H1 (cell line): ENCODE results near the gene TMEM204. TPM values are rescaled to one million over a fixed set of nuclear protein-coding genes. Genes with fewer than 3 reads are reported as not detected.

ENCODE experiments used
- CTCF ChIA-PET: fragments of 300-600 bp; sonication (Branson Sonifier 250); formaldehyde crosslinking; loops from one replicate; lab custom pipeline; 2021; ENCODE audit not compliant: partially characterized antibody; lab: Charles Lee
- POLR2A ChIA-PET: fragments of 300-600 bp; sonication (Branson Sonifier 250); formaldehyde crosslinking; loops from one replicate; lab custom pipeline; 2021; ENCODE audit warnings: inconsistent platforms; ENCODE audit not compliant: partially characterized antibody; lab: Charles Lee
- DNase-seq, 2 experiments: peaks; one replicate each; pipeline versions ENCODE4 v3.0.0 to v3.0.0-alpha.2; 2010 to 2022; ENCODE audit warnings: low spot score in 2 of 2, low read depth in 1 of 2, mixed read lengths in 1 of 2
- FAIRE-seq: peaks from 2 replicates; lab custom pipeline; 2011; peaks lifted over from hg19 to GRCh38; lab: Jason Lieb, UNC
- H2AFZ ChIP-seq: 2 replicates; pipeline ENCODE4 v1.8.1; 2012; ENCODE audit warnings: low read length, inconsistent platforms
- H2AK5ac ChIP-seq: 2 replicates; pipeline ENCODE4 v1.6.1; 2013; ENCODE audit warnings: low read depth, low read length
- H2BK120ac ChIP-seq: replicated peaks from 2 replicates; pipeline ENCODE3; 2013; ENCODE audit warnings: low read depth, low read length, inconsistent platforms
- H2BK12ac ChIP-seq: 2 replicates; pipeline ENCODE4 v1.6.1; 2013; ENCODE audit warnings: low read depth, low read length
- H2BK15ac ChIP-seq: 2 replicates; pipeline ENCODE4 v1.6.1; 2013; ENCODE audit warnings: low read length
- H2BK20ac ChIP-seq: 2 replicates; pipeline ENCODE4 v1.6.1; 2013; ENCODE audit warnings: low read length
- H2BK5ac ChIP-seq: 2 replicates; pipeline ENCODE4 v1.6.1; 2013; ENCODE audit warnings: low read depth, low read length
- H3K14ac ChIP-seq: 2 replicates; pipeline ENCODE4 v1.6.1; 2013; ENCODE audit warnings: inconsistent platforms; ENCODE audit not compliant: insufficient read length
- H3K18ac ChIP-seq: 2 replicates; pipeline ENCODE4 v1.6.1; 2013; ENCODE audit warnings: low read length; ENCODE audit errors: extremely low read depth
- H3K23ac ChIP-seq: 2 replicates; pipeline ENCODE4 v1.6.1; 2013; ENCODE audit warnings: inconsistent platforms; ENCODE audit not compliant: insufficient read length
- H3K23me2 ChIP-seq: 2 replicates; pipeline ENCODE4 v1.6.1; 2013; ENCODE audit warnings: low read depth, low read length
- H3K27ac ChIP-seq: 2 replicates; pipeline ENCODE4 v1.6.1; 2011; ENCODE audit warnings: low read depth, low read length, inconsistent platforms
- H3K27me3 ChIP-seq, 4 experiments: replicated peaks in 1 of 4; 1 replicate in 1 of 4; 2 replicates in 3 of 4; pipeline versions ENCODE4 v1.6.1 to v1.8.1; 2011 to 2013; ENCODE audit warnings: low read length in 3 of 4, mild to moderate bottlenecking in 3 of 4, inconsistent platforms in 2 of 4, mixed read lengths in 2 of 4, moderate library complexity in 1 of 4; ENCODE audit not compliant: control insufficient read depth in 3 of 4, insufficient read depth in 3 of 4; ENCODE audit errors: extremely low read depth in 1 of 4
- H3K36me3 ChIP-seq, 4 experiments: 2 replicates each; pipeline versions ENCODE4 v1.6.1 to v1.8.1; 2011 to 2013; ENCODE audit warnings: mild to moderate bottlenecking in 4 of 4, low read length in 3 of 4, moderate library complexity in 2 of 4, control low read depth in 1 of 4, inconsistent platforms in 1 of 4; ENCODE audit not compliant: insufficient read depth in 4 of 4, control insufficient read depth in 2 of 4
- H3K4ac ChIP-seq: replicated peaks from 2 replicates; pipeline ENCODE3; 2013; ENCODE audit warnings: low read length, low read depth, mixed read lengths, inconsistent platforms; ENCODE audit not compliant: insufficient read length
- H3K4me1 ChIP-seq, 4 experiments: replicated peaks in 1 of 4; 1 replicate in 1 of 4; 2 replicates in 3 of 4; pipeline versions ENCODE4 v1.6.1 to v1.8.1; 2011 to 2013; ENCODE audit warnings: low read length in 3 of 4, inconsistent platforms in 2 of 4, mixed read lengths in 1 of 4; ENCODE audit not compliant: insufficient read depth in 4 of 4, control insufficient read depth in 3 of 4
- H3K4me2 ChIP-seq, 2 experiments: 2 replicates each; pipeline versions ENCODE4 v1.6.1 to v1.8.1; 2011 to 2013; ENCODE audit warnings: low read depth in 2 of 2, low read length in 2 of 2, control low read depth in 1 of 2, inconsistent platforms in 1 of 2, mild to moderate bottlenecking in 1 of 2; ENCODE audit not compliant: insufficient read depth in 1 of 2
- H3K4me3 ChIP-seq, 4 experiments: fragments of 200-600, 300-600 bp in 1 of 4; sonication (generic), shearing (Covaris generic), sonication (Bioruptor Twin) in 1 of 4; 2 replicates each; pipeline versions ENCODE4 v1.5.1 to v1.8.1; 2011 to 2016; ENCODE audit warnings: low read length in 4 of 4, low read depth in 3 of 4, control low read depth in 2 of 4, inconsistent platforms in 2 of 4, mild to moderate bottlenecking in 2 of 4, mixed read lengths in 1 of 4, moderate library complexity in 1 of 4; ENCODE audit not compliant: insufficient read depth in 2 of 4; ENCODE audit errors: extremely low read depth in 1 of 4
- H3K56ac ChIP-seq: replicated peaks from 2 replicates; pipeline ENCODE3; 2013; ENCODE audit warnings: low read depth, mild to moderate bottlenecking, mixed read lengths, low read length, inconsistent platforms; ENCODE audit not compliant: insufficient read length
- H3K79me1 ChIP-seq: 2 replicates; pipeline ENCODE4 v1.6.1; 2013; ENCODE audit warnings: low read depth, low read length, control low read depth
- H3K79me2 ChIP-seq, 2 experiments: 2 replicates each; pipeline versions ENCODE4 v1.6.1 to v1.8.1; 2012 to 2013; ENCODE audit warnings: low read length in 2 of 2, mild to moderate bottlenecking in 2 of 2, inconsistent platforms in 1 of 2; ENCODE audit not compliant: insufficient read depth in 2 of 2, control insufficient read depth in 1 of 2
- H3K9ac ChIP-seq, 4 experiments: replicated peaks in 1 of 4; 1 replicate in 1 of 4; 2 replicates in 3 of 4; pipeline versions ENCODE4 v1.6.1 to v1.8.1; 2011 to 2013; ENCODE audit warnings: low read depth in 3 of 4, low read length in 3 of 4, control low read depth in 2 of 4, mild to moderate bottlenecking in 2 of 4, moderate library complexity in 2 of 4, inconsistent platforms in 1 of 4; ENCODE audit errors: extremely low read depth in 1 of 4
- H3K9me3 ChIP-seq, 2 experiments: 2 replicates each; pipeline versions ENCODE4 v1.6.1 to v1.8.1; 2012 to 2013; ENCODE audit warnings: mild to moderate bottlenecking in 2 of 2, moderate library complexity in 2 of 2, control low read depth in 1 of 2, inconsistent platforms in 1 of 2, low read depth in 1 of 2, low read length in 1 of 2, mixed read lengths in 1 of 2; ENCODE audit not compliant: insufficient read depth in 2 of 2
- H4K20me1 ChIP-seq, 2 experiments: replicated peaks in 1 of 2; 2 replicates each; pipeline versions ENCODE3 to v1.8.1; 2011 to 2013; ENCODE audit warnings: inconsistent platforms in 2 of 2, low read length in 2 of 2, mild to moderate bottlenecking in 1 of 2; ENCODE audit not compliant: insufficient read depth in 2 of 2, control insufficient read depth in 1 of 2
- H4K5ac ChIP-seq: 2 replicates; pipeline ENCODE4 v1.6.1; 2013; ENCODE audit warnings: low read length, low read depth, mixed read lengths, inconsistent platforms; ENCODE audit not compliant: insufficient read length
- H4K8ac ChIP-seq: 2 replicates; pipeline ENCODE4 v1.8.0; 2013; ENCODE audit warnings: mild to moderate bottlenecking, moderate library complexity, low read length, inconsistent platforms; ENCODE audit not compliant: insufficient read depth; ENCODE audit errors: extremely low read depth
- H4K91ac ChIP-seq: replicated peaks from 2 replicates; pipeline ENCODE3; 2013; ENCODE audit warnings: low read length, mixed read lengths, inconsistent platforms; ENCODE audit not compliant: insufficient read length
- ATF2 ChIP-seq: IDR thresholded peaks from 2 replicates; pipeline ENCODE4 v1.6.1; 2012; ENCODE audit warnings: low read length, inconsistent platforms
- CTBP2 ChIP-seq: IDR thresholded peaks from 2 replicates; pipeline ENCODE4 v1.7.0; 2011; ENCODE audit warnings: borderline replicate concordance, mild to moderate bottlenecking, moderate library complexity, mixed read lengths, low read length; ENCODE audit not compliant: insufficient read depth, insufficient read length
- FOSL1 ChIP-seq: IDR thresholded peaks from 2 replicates; pipeline ENCODE4 v1.6.1; 2011; ENCODE audit warnings: mild to moderate bottlenecking, low read depth, low read length, moderate library complexity; ENCODE audit not compliant: insufficient read depth
- JUN ChIP-seq: IDR thresholded peaks from 2 replicates; pipeline ENCODE4 v1.6.1; 2011; ENCODE audit warnings: low read depth, mild to moderate bottlenecking, improper control_type of control experiment, low read length
- KDM5A ChIP-seq: fragments of 200-600 bp; IDR thresholded peaks from 2 replicates; pipeline ENCODE4 v1.7.1; 2012; ENCODE audit warnings: mild to moderate bottlenecking, low read length, inconsistent platforms, mixed read lengths
- NANOG ChIP-seq: IDR thresholded peaks from 2 replicates; pipeline ENCODE4 v1.6.1; 2011; ENCODE audit warnings: low read length, low read depth, mild to moderate bottlenecking, inconsistent platforms; ENCODE audit not compliant: insufficient read depth, poor library complexity, severe bottlenecking
- NRF1 ChIP-seq: IDR thresholded peaks from 2 replicates; pipeline ENCODE4 v1.6.1; 2011; ENCODE audit warnings: mild to moderate bottlenecking, low read depth, low read length, improper control_type of control experiment
- POU5F1 ChIP-seq: IDR thresholded peaks from 2 replicates; pipeline ENCODE4 v1.6.1; 2011; ENCODE audit warnings: low read depth, mild to moderate bottlenecking, low read length, moderate library complexity
- RBBP5 ChIP-seq: IDR thresholded peaks from 2 replicates; pipeline ENCODE4 v1.7.1; 2012; ENCODE audit warnings: low read depth, mild to moderate bottlenecking, inconsistent platforms, low read length, moderate library complexity, borderline replicate concordance
- RNF2 ChIP-seq: fragments of 200-900, 300-1000 bp; sonication (generic); IDR thresholded peaks from 2 replicates; pipeline ENCODE4 v1.7.1; 2016; ENCODE audit warnings: borderline replicate concordance, low read depth, mild to moderate bottlenecking, antibody characterized with exemption, low read length; ENCODE audit not compliant: poor library complexity, severe bottlenecking; ENCODE audit errors: missing control alignments
- SP1 ChIP-seq: IDR thresholded peaks from 2 replicates; pipeline ENCODE4 v1.6.1; 2011; ENCODE audit warnings: low read depth, low read length
- SP2 ChIP-seq: IDR thresholded peaks from 2 replicates; pipeline ENCODE4 v1.6.1; 2012; ENCODE audit warnings: mild to moderate bottlenecking, low read length, inconsistent platforms
- WGBS, 2 experiments: shearing (Covaris generic) in 1 of 2; methylation state at CpG; one replicate each; pipeline versions ENCODE4 v1.1.6 to v1.1.7; 2013 to 2015; ENCODE audit warnings: low lambda C conversion rate in 2 of 2, mixed read lengths in 2 of 2, inconsistent platforms in 1 of 2, low coverage in 1 of 2, missing lambda C conversion rate in 1 of 2; ENCODE audit not compliant: insufficient replicate concordance in 2 of 2, insufficient coverage in 1 of 2, insufficient read length in 1 of 2; ENCODE audit errors: extremely low coverage in 1 of 2, missing lambda C conversion rate in 1 of 2; 5-methylcytosine and 5-hydroxymethylcytosine counted together
- polyA plus RNA-seq, 7 experiments: library from polyadenylated mRNA; depleted of rRNA in 3 of 7; stranded (reverse) in 5 of 7; unstranded in 2 of 7; fragments of >200 nt in 5 of 7; fragments of 200-250 nt in 2 of 7; gene quantifications; 1 replicate in 5 of 7; 2 replicates in 1 of 7; 4 replicates in 1 of 7; pipeline versions ENCODE4 v1.2.1 to v1.2.3, GENCODE V29; 2011 to 2013; ENCODE audit warnings: missing spikeins in 2 of 7, mixed read lengths in 2 of 7
- total RNA-seq: library from RNA; stranded (reverse); fragmentation: NEBNext Ultra II Directional; extraction: Animal tissue kit (Norgen Biotek cat#: 25700); gene quantifications from 2 replicates; pipeline ENCODE4 v1.2.1, GENCODE V29; 2021

TMEM204 gene
- total and polyA plus RNA-seq, 2 of the 8 experiments (the other 6 are each of a cell fraction or from before 2014, with no cell fraction given), result not detected

GRCh38 chr16:1601489-1601888 lies 68.0 kb downstream of the TMEM204 start:
- Histone ChIP-seq H3K9me3 (peaks cover 0 to 13% of the 10 kb centered on the region in 2 experiments; a peak in 1 of 4 replicates), H4K8ac (no peak overlapping the region)
- FAIRE-seq, result no peak
- TF ChIP-seq NRF1 (no peak), RNF2 (no peak), CTBP2 (no peak), ATF2 (no peak), FOSL1 (no peak), SP1 (no peak), RBBP5 (no peak), NANOG (no peak), SP2 (no peak), JUN (no peak), KDM5A (no peak), POU5F1 (no peak)

More at GRCh38 chr16:1601489-1601888, 68.0 kb downstream of the TMEM204 start:
- H3K27ac ChIP-seq, result no peak overlapping the region
- CTCF ChIA-PET, result no interaction called here
- H3K18ac ChIP-seq, result no peak overlapping the region
- no peaks in the 10 kb centered on the region for H3K23me2 ChIP-seq
- H2AK5ac ChIP-seq, result no peak overlapping the region
- H3K4ac ChIP-seq, result no peak overlapping the region
- no peak overlapping the region for H3K9ac ChIP-seq
- no peak overlapping the region for H4K91ac ChIP-seq
- no peaks in the 10 kb centered on the region for H3K27me3 ChIP-seq
- H3K56ac ChIP-seq, result no peak overlapping the region
- WGBS, 2 experiments, result 83% methylated on average over 6 of the region's 6 CpGs; no CpG with 5 or more reads in 1 of the 2 experiments
- no peak overlapping the region for H3K4me2 ChIP-seq
- H3K79me2 ChIP-seq, result no peaks in the 10 kb centered on the region
- peaks cover 2 to 18% (median 9%) of the 10 kb centered on the region in 4 experiments; a peak in 5 of 8 replicates for H3K36me3 ChIP-seq
- H2BK120ac ChIP-seq, result no peak overlapping the region
- H3K14ac ChIP-seq, result no peak overlapping the region
- H2BK12ac ChIP-seq, result no peak overlapping the region
- H2BK20ac ChIP-seq, result no peak overlapping the region
- peaks cover 2% of the 10 kb centered on the region; the same call in 1 of the 2 replicates for H3K79me1 ChIP-seq
- no peak overlapping the region for H2BK5ac ChIP-seq
- no peak for DNase-seq
- H2AFZ ChIP-seq, result no peak overlapping the region
- peaks cover 2% of the 10 kb centered on the region in 2 experiments for H4K20me1 ChIP-seq
- H3K23ac ChIP-seq, result no peak overlapping the region
- H4K5ac ChIP-seq, result no peak overlapping the region
- H2BK15ac ChIP-seq, result no peak overlapping the region
- POLR2A ChIA-PET, result interaction anchor here (0.6 to 1.2 kb wide), 2 partner anchors 9 to 275 kb away, joined by 3 to 7 read pairs; no protein-coding TSS in a partner anchor
- no peaks in the 10 kb centered on the region for H3K4me1 ChIP-seq
- H3K4me3 ChIP-seq, result no peak overlapping the region
